IMR-90 (cell line): ENCODE data around the gene AKAP12. TPM values are rescaled to one million over a fixed set of nuclear protein-coding genes. Genes with fewer than 3 reads are reported as not detected.
A peak's percentile ranks its signal among the peaks of the same experiment; 100 is the strongest.

Experiments used
- ATAC-seq: fragments of 200-7000 bp; cut with Tn5 transposase; 2 replicates; pipeline ENCODE4 v1.9.1; 2020; ENCODE audit warnings: low read depth, mild to moderate bottlenecking, moderate library complexity
- BruUV-seq: library from RNA; stranded (reverse); fragments of 400-500 nt; replicated peaks from 2 replicates; lab custom pipeline; 2021; lab: Mats Ljungman, UMichigan
- CTCF ChIA-PET: fragments of 300-600 bp; formaldehyde crosslinking; extraction: SDS; loops from one replicate; lab custom pipeline; 2021; ENCODE audit warnings: antibody characterized with exemption; lab: Yijun Ruan, JAX
- POLR2A ChIA-PET: fragments of 300-600 bp; sonication (Branson Sonifier 250); formaldehyde crosslinking; loops from one replicate; lab custom pipeline; 2022; ENCODE audit warnings: antibody characterized with exemption; ENCODE audit not compliant: unreplicated experiment; lab: Charles Lee
- DNase-seq: peaks from one replicate; pipeline ENCODE4 v3.0.0; 2013
- H2AFZ ChIP-seq: replicated peaks from 2 replicates; pipeline ENCODE3; 2013; ENCODE audit warnings: low read length, mild to moderate bottlenecking; ENCODE audit not compliant: poor library complexity
- H2AK5ac ChIP-seq: 2 replicates; pipeline ENCODE4 v1.6.1; 2013; ENCODE audit warnings: low read depth, low read length, inconsistent platforms
- H2AK9ac ChIP-seq: replicated peaks from 2 replicates; pipeline ENCODE3; 2013; ENCODE audit warnings: mild to moderate bottlenecking, low read depth, low read length, moderate library complexity; ENCODE audit not compliant: poor library complexity
- H2BK120ac ChIP-seq: 2 replicates; pipeline ENCODE4 v1.6.1; 2013; ENCODE audit warnings: low read depth, low read length, inconsistent platforms
- H2BK15ac ChIP-seq: 3 replicates; pipeline ENCODE4 v1.6.1; 2013; ENCODE audit warnings: low read depth, low read length, inconsistent platforms
- H2BK20ac ChIP-seq: 2 replicates; pipeline ENCODE4 v1.6.1; 2013; ENCODE audit warnings: low read depth, mild to moderate bottlenecking, inconsistent platforms, low read length, moderate library complexity
- H2BK5ac ChIP-seq: 2 replicates; pipeline ENCODE4 v1.6.1; 2013; ENCODE audit warnings: mild to moderate bottlenecking, low read depth, low read length, inconsistent platforms; ENCODE audit not compliant: poor library complexity, severe bottlenecking
- H3K14ac ChIP-seq: replicated peaks from 2 replicates; pipeline ENCODE4 v1.6.1; 2013; ENCODE audit warnings: low read depth, low read length, inconsistent platforms
- H3K18ac ChIP-seq: 2 replicates; pipeline ENCODE4 v1.6.1; 2013; ENCODE audit warnings: low read depth, low read length, control low read depth
- H3K23ac ChIP-seq: 2 replicates; pipeline ENCODE4 v1.6.1; 2013; ENCODE audit warnings: low read depth, low read length, inconsistent platforms
- H3K27ac ChIP-seq: 2 replicates; pipeline ENCODE4 v1.5.1; 2013; ENCODE audit warnings: mild to moderate bottlenecking, control low read depth, low read length; ENCODE audit not compliant: insufficient read depth
- H3K27me3 ChIP-seq: 2 replicates; pipeline ENCODE4 v1.6.1; 2013; ENCODE audit warnings: low read length; ENCODE audit not compliant: control insufficient read depth, insufficient read depth
- H3K36me3 ChIP-seq: 2 replicates; pipeline ENCODE4 v1.6.1; 2013; ENCODE audit warnings: low read length, mixed read lengths; ENCODE audit not compliant: control insufficient read depth, insufficient read depth
- H3K4ac ChIP-seq: 2 replicates; pipeline ENCODE4 v1.6.1; 2013; ENCODE audit warnings: low read depth, low read length, inconsistent platforms
- H3K4me1 ChIP-seq: 2 replicates; pipeline ENCODE4 v1.6.1; 2013; ENCODE audit warnings: low read length, mixed read lengths; ENCODE audit not compliant: control insufficient read depth, insufficient read depth
- H3K4me2 ChIP-seq: 2 replicates; pipeline ENCODE4 v1.6.1; 2013; ENCODE audit warnings: low read depth, mild to moderate bottlenecking, control low read depth, low read length, moderate library complexity
- H3K4me3 ChIP-seq: 2 replicates; pipeline ENCODE4 v1.5.1; 2013; ENCODE audit warnings: low read depth, mild to moderate bottlenecking, control low read depth, low read length, moderate library complexity; ENCODE audit not compliant: insufficient read depth
- H3K56ac ChIP-seq: 2 replicates; pipeline ENCODE4 v1.6.1; 2013; ENCODE audit warnings: low read length, inconsistent platforms; ENCODE audit not compliant: insufficient read depth; ENCODE audit errors: extremely low read depth
- H3K79me1 ChIP-seq, 2 experiments: 2 replicates each; pipeline ENCODE4 v1.6.1; 2013; ENCODE audit warnings: low read length in 2 of 2, inconsistent platforms in 1 of 2, low read depth in 1 of 2
- H3K9ac ChIP-seq: 2 replicates; pipeline ENCODE4 v1.6.1; 2013; ENCODE audit warnings: low read depth, low read length, control low read depth
- H3K9me1 ChIP-seq: 2 replicates; pipeline ENCODE4 v1.6.1; 2013; ENCODE audit warnings: low read length, inconsistent platforms; ENCODE audit not compliant: insufficient read depth
- H3K9me3 ChIP-seq: 2 replicates; pipeline ENCODE4 v1.6.1; 2013; ENCODE audit warnings: low read length; ENCODE audit not compliant: control insufficient read depth, insufficient read depth
- H4K20me1 ChIP-seq: 2 replicates; pipeline ENCODE4 v1.6.1; 2013; ENCODE audit warnings: low read length, inconsistent platforms; ENCODE audit not compliant: insufficient read depth
- H4K5ac ChIP-seq: 2 replicates; pipeline ENCODE4 v1.6.1; 2013; ENCODE audit warnings: mild to moderate bottlenecking, low read depth, low read length, control low read depth
- H4K8ac ChIP-seq, 2 experiments: 2 replicates each; pipeline ENCODE4 v1.6.1; 2013; ENCODE audit warnings: low read depth in 2 of 2, low read length in 2 of 2, control low read depth in 1 of 2, inconsistent platforms in 1 of 2
- H4K91ac ChIP-seq: 2 replicates; pipeline ENCODE4 v1.6.1; 2013; ENCODE audit warnings: low read depth, low read length, inconsistent platforms; ENCODE audit not compliant: insufficient read depth
- BHLHE40 ChIP-seq: fragments of 150-350 bp; IDR thresholded peaks from 2 replicates; pipeline ENCODE4 v1.6.1; 2016; ENCODE audit warnings: mild to moderate bottlenecking, low read depth, low read length
- CEBPB ChIP-seq: IDR thresholded peaks from 2 replicates; pipeline ENCODE4 v1.6.1; 2012; ENCODE audit warnings: low read depth, low read length, improper control_type of control experiment
- CHD1 ChIP-seq: IDR thresholded peaks from 2 replicates; pipeline ENCODE4 v1.6.1; 2012; ENCODE audit warnings: low read depth, low read length, improper control_type of control experiment
- FOS ChIP-seq: fragments of 150-350 bp; IDR thresholded peaks from 2 replicates; pipeline ENCODE4 v1.6.1; 2016; ENCODE audit warnings: low read depth, low read length
- MAFK ChIP-seq: IDR thresholded peaks from 2 replicates; pipeline ENCODE4 v1.6.1; 2012; ENCODE audit warnings: low read depth, low read length, improper control_type of control experiment
- MAZ ChIP-seq: IDR thresholded peaks from 2 replicates; pipeline ENCODE4 v1.6.1; 2012; ENCODE audit warnings: low read depth, mild to moderate bottlenecking, low read length, improper control_type of control experiment, moderate library complexity, borderline replicate concordance
- RAD21 ChIP-seq: IDR thresholded peaks from 2 replicates; pipeline ENCODE4 v1.6.1; 2012; ENCODE audit warnings: low read length, improper control_type of control experiment
- RCOR1 ChIP-seq: IDR thresholded peaks from 2 replicates; pipeline ENCODE4 v1.6.1; 2012; ENCODE audit warnings: mild to moderate bottlenecking, low read length, improper control_type of control experiment; ENCODE audit not compliant: insufficient replicate concordance
- RFX5 ChIP-seq: IDR thresholded peaks from 2 replicates; pipeline ENCODE4 v1.8.0; 2012; ENCODE audit warnings: low read depth, mild to moderate bottlenecking, low read length, moderate library complexity
- WGBS, 2 experiments: methylation state at CpG; one replicate each; pipeline versions ENCODE4 v1.1.5 to v1.1.7; 2013; ENCODE audit warnings: missing lambda C conversion rate in 2 of 2; ENCODE audit not compliant: insufficient read length in 1 of 2; ENCODE audit errors: extremely low coverage in 2 of 2; 5-methylcytosine and 5-hydroxymethylcytosine counted together
- dilution Hi-C: fragments of 300-500 bp; cut with HindIII; formaldehyde crosslinking; loops from one replicate; pipeline ENCODE4 v1.14.3; 2018; ENCODE audit warnings: low sequenced_read_pairs; ENCODE audit not compliant: unreplicated experiment
- in situ Hi-C: fragments of 300-500 bp; cut with MboI; formaldehyde crosslinking; loops from 3 replicates; pipeline ENCODE4 v1.14.3; 2019; ENCODE audit warnings: low sequenced_read_pairs, inconsistent platforms, mixed read lengths
- intact Hi-C: fragments of 100-400 bp; cut with micrococcal nuclease; formaldehyde crosslinking; loops from 2 replicates; pipeline ENCODE4 v1.10.0; 2022
- polyA plus RNA-seq, 3 experiments: library from polyadenylated mRNA; depleted of rRNA; stranded (reverse); fragments of >200 nt; gene quantifications; 2 replicates each; pipeline ENCODE4 v1.2.3, GENCODE V29; 2012; ENCODE audit warnings: low replicate concordance in 1 of 3
- total RNA-seq: library from RNA; depleted of rRNA; stranded (reverse); fragments of >200 nt; gene quantifications from 2 replicates; pipeline ENCODE4 v1.2.3, GENCODE V29; 2012
- TF ChIP-seq, protein P1 (sequence below): fragments of 150-350 bp; IDR thresholded peaks from 2 replicates; pipeline ENCODE4 v1.6.1; 2017; ENCODE audit warnings: mild to moderate bottlenecking, antibody characterized with exemption, low read length, low read depth
- TF ChIP-seq, protein P2 (sequence below): fragments of 150-350 bp; IDR thresholded peaks from 2 replicates; pipeline ENCODE4 v1.6.1; 2016; ENCODE audit warnings: low read depth, mild to moderate bottlenecking, low read length, moderate library complexity, borderline replicate concordance

The AKAP12 gene
- total and polyA plus RNA-seq, 2 of the 4 experiments (the other 2 are of a cell fraction) = 56.0 to 118 TPM

DNA sequence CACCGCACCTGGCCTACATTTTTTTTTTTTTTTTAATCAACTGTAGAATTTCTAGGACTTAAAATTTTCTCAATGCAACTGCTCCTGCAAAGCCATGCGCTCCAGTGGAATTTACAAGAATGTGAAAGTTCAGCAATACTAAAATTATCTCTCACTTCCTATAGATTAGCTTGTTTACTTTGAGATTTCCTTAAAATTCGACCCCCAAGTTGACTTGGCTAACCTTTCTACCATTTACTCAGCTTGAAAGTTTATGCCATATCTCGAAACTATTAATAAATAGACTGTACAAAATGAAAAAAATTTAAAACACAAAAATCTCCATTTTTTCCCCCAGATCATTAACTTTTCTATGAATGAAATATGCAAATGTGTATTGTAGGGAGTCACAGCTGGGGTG is 87.3 kb downstream of the AKAP12 start (continued):
- TF ChIP-seq RCOR1 = no peak
- TF ChIP-seq, protein P1, sequence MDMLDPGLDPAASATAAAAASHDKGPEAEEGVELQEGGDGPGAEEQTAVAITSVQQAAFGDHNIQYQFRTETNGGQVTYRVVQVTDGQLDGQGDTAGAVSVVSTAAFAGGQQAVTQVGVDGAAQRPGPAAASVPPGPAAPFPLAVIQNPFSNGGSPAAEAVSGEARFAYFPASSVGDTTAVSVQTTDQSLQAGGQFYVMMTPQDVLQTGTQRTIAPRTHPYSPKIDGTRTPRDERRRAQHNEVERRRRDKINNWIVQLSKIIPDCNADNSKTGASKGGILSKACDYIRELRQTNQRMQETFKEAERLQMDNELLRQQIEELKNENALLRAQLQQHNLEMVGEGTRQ = no peak

DNA sequence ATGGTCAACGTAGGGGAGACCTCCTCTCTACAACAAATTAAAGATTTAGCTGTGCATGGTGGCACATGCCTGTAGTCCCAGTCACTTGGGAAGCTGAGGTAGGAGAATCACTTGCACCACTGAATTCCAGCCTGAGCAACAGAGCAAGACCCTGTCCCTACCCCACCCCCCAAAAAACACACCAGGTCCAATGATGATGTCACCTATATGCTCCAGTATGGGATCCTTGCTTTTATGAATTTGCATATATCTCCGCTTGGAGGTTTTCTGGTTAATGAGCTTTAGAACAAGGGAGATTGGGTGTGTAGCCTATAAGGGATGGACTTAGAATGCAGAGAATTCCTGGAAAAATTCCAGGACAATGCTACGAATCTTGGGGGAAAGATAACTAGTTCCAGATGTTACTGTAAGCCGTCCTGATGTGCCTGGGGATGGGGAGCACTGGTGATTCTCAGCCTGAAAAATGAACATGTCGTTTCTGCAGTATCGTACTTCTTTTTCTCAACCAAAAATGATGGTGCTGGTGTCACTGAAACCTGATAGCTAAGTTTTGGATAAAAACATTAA is 90.4 kb downstream of the AKAP12 start:
- no peak overlapping the region for H2BK15ac ChIP-seq
- no peak overlapping the region for H2BK20ac ChIP-seq
- H3K79me1 ChIP-seq = peaks cover 0 to 24% of the 10 kb centered on the region in 2 experiments; a peak in 3 of 4 replicates
- H4K8ac ChIP-seq = no peak overlapping the region
- in situ Hi-C loops = loop anchor here (5.0 to 25.0 kb wide), 2 partner anchors 438 to 918 kb away; no protein-coding TSS in a partner anchor
- intact Hi-C loops = loop anchor here (5.0 kb wide), 1 partner anchor 358 kb away; no protein-coding TSS in a partner anchor
- no peak overlapping the region for H2AFZ ChIP-seq
- H4K91ac ChIP-seq = no peak overlapping the region
- no peak overlapping the region for H4K5ac ChIP-seq
- H3K4me1 ChIP-seq = peaks cover 5% of the 10 kb centered on the region; the same call in 1 of the 2 replicates
- ATAC-seq = peak; percentile 66
- no CpG with 5 or more reads among the region's 6 CpGs for WGBS, 2 experiments
- no peak overlapping the region for H3K9ac ChIP-seq
- peaks cover 6% of the 10 kb centered on the region; the same call in 1 of the 2 replicates for H3K36me3 ChIP-seq
- no peak overlapping the region; the same call in 1 of the 2 replicates for H3K18ac ChIP-seq
- no peaks in the 10 kb centered on the region for H3K27me3 ChIP-seq
- H3K27ac ChIP-seq = no peak overlapping the region
- no peaks in the 10 kb centered on the region for H4K20me1 ChIP-seq
- no TSS peak for BruUV-seq
- H3K4me3 ChIP-seq = no peak overlapping the region
- dilution Hi-C loops = no loop called here
- peak; percentile 88 for DNase-seq
- no peak overlapping the region for H2BK5ac ChIP-seq
- peak overlapping the region; percentile 17; the same call in 1 of the 2 replicates for H3K4me2 ChIP-seq
- no peak overlapping the region for H2BK120ac ChIP-seq
- no peak overlapping the region for H2AK5ac ChIP-seq
- H3K23ac ChIP-seq = no peak overlapping the region
- H2AK9ac ChIP-seq = no peak overlapping the region
- H3K9me3 ChIP-seq = no peaks in the 10 kb centered on the region
- no peak overlapping the region for H3K14ac ChIP-seq
- H3K56ac ChIP-seq = no peak overlapping the region
- ChIA-PET POLR2A (interaction anchor here (0.6 kb wide), 1 partner anchor 460 kb away, joined by 3 read pairs; no protein-coding TSS in a partner anchor), CTCF (interaction anchor here (0.7 to 2.0 kb wide), 2 partner anchors 65 to 438 kb away, joined by 3 to 11 read pairs; no protein-coding TSS in a partner anchor)
- H3K9me1 ChIP-seq = peaks cover 6% of the 10 kb centered on the region; the same call in 1 of the 2 replicates
- 0 out of 2 replicates have a peak overlapping the region, but pooled peaks have one; percentile 8 for H3K4ac ChIP-seq
- TF ChIP-seq RFX5 = no peak
- TF ChIP-seq, protein P2, sequence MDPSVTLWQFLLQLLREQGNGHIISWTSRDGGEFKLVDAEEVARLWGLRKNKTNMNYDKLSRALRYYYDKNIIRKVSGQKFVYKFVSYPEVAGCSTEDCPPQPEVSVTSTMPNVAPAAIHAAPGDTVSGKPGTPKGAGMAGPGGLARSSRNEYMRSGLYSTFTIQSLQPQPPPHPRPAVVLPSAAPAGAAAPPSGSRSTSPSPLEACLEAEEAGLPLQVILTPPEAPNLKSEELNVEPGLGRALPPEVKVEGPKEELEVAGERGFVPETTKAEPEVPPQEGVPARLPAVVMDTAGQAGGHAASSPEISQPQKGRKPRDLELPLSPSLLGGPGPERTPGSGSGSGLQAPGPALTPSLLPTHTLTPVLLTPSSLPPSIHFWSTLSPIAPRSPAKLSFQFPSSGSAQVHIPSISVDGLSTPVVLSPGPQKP = no peak
- no peak for TF ChIP-seq CEBPB
- no peak for TF ChIP-seq FOS
- TF ChIP-seq MAZ = no peak
- TF ChIP-seq RAD21 = no peak
- TF ChIP-seq CHD1 = no peak
- TF ChIP-seq, protein P1 = no peak
- TF ChIP-seq BHLHE40 = no peak
- TF ChIP-seq RCOR1 = no peak
- TF ChIP-seq MAFK = no peak
